ENCODE measurements around the gene TRMT11.

Gene TRMT11

GRCh38 chr6:126033696-126034095, 47.4 kb downstream of the TRMT11 start:
- H3K4me3 ChIP-seq (ENCODE audit: low read depth, low read length), result no peak overlapping the region
- DNase-seq (ENCODE audit: low read depth), result peak; percentile 32
- TF ChIP-seq CTCF (IDR thresholded peaks at IDR 0.05; ENCODE audit: insufficient read depth, low read depth, low read length, missing control alignments), result peak; percentile 23

- H3K4me3 ChIP-seq (ENCODE audit: low read depth, low read length), result no peak overlapping the region
- no peak for TF ChIP-seq CTCF (IDR thresholded peaks at IDR 0.05; ENCODE audit: insufficient read depth, low read depth, low read length, missing control alignments)
- DNase-seq (ENCODE audit: low read depth), result no peak
Observed at GRCh38 chr6:126034656-126035055, 48.3 kb downstream of the TRMT11 start.

- H3K4me3 ChIP-seq (ENCODE audit: low read depth, low read length), result no peak overlapping the region
- no peak for TF ChIP-seq CTCF (IDR thresholded peaks at IDR 0.05; ENCODE audit: insufficient read depth, low read depth, low read length, missing control alignments)
- DNase-seq (ENCODE audit: low read depth), result no peak
Observed at GRCh38 chr6:126035764-126036163, 49.4 kb downstream of the TRMT11 start.

- no peak for DNase-seq (ENCODE audit: low read depth)
- H3K4me3 ChIP-seq (ENCODE audit: low read depth, low read length), result no peak overlapping the region
- TF ChIP-seq CTCF (IDR thresholded peaks at IDR 0.05; ENCODE audit: insufficient read depth, low read depth, low read length, missing control alignments), result no peak
Observed at GRCh38 chr6:126038234-126038633, 51.9 kb downstream of the TRMT11 start.

- no peak for DNase-seq (ENCODE audit: low read depth)
- TF ChIP-seq CTCF (IDR thresholded peaks at IDR 0.05; ENCODE audit: insufficient read depth, low read depth, low read length, missing control alignments), result no peak
- no peak overlapping the region for H3K4me3 ChIP-seq (ENCODE audit: low read depth, low read length)
Observed at GRCh38 chr6:126039284-126039683, 52.9 kb downstream of the TRMT11 start.

GRCh38 chr6:126040394-126040793, 54.1 kb downstream of the TRMT11 start:
- H3K4me3 ChIP-seq (ENCODE audit: low read depth, low read length), result no peak overlapping the region
- DNase-seq (ENCODE audit: low read depth), result no peak
- TF ChIP-seq CTCF (IDR thresholded peaks at IDR 0.05; ENCODE audit: insufficient read depth, low read depth, low read length, missing control alignments), result no peak

- no peak overlapping the region for H3K4me3 ChIP-seq (ENCODE audit: low read depth, low read length)
- TF ChIP-seq CTCF (IDR thresholded peaks at IDR 0.05; ENCODE audit: insufficient read depth, low read depth, low read length, missing control alignments), result no peak
- DNase-seq (ENCODE audit: low read depth), result no peak
Observed at GRCh38 chr6:126040826-126041225, 54.5 kb downstream of the TRMT11 start.
